ENCODE measurements around the gene NCOA6. TPM values are rescaled to one million over a fixed set of nuclear protein-coding genes. Genes with fewer than 3 reads are reported as not detected.

The NCOA6 gene
- total RNA-seq, 1 donor, result 11.3 TPM

DNA sequence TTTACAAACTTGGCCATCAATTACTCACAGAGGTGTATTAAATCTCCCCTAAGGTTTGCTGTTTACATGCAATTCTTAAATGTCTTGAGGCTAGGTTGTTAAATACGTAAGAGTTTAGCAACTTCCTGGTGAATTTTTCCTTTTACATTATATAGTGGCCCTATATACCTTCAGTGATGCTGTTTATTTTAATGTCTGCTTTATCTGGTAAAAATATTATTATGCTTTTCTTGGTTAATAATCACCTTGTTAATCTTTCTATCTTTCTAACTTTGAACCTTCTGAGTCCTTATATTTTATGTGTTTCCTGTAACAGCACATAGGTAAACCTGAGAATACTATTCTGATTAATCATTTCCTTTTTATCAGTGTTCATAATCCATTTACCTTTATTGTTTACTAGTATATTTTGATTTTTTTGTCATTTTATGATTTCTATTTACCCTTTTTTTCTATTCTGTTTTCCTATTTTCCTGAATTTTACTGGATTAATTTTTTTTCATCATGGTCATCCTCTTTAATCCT lies 63.4 kb downstream of the NCOA6 start:
- H3K4me3 ChIP-seq (ENCODE audit: low read depth, low read length), result no peak overlapping the region
- TF ChIP-seq, protein P1, sequence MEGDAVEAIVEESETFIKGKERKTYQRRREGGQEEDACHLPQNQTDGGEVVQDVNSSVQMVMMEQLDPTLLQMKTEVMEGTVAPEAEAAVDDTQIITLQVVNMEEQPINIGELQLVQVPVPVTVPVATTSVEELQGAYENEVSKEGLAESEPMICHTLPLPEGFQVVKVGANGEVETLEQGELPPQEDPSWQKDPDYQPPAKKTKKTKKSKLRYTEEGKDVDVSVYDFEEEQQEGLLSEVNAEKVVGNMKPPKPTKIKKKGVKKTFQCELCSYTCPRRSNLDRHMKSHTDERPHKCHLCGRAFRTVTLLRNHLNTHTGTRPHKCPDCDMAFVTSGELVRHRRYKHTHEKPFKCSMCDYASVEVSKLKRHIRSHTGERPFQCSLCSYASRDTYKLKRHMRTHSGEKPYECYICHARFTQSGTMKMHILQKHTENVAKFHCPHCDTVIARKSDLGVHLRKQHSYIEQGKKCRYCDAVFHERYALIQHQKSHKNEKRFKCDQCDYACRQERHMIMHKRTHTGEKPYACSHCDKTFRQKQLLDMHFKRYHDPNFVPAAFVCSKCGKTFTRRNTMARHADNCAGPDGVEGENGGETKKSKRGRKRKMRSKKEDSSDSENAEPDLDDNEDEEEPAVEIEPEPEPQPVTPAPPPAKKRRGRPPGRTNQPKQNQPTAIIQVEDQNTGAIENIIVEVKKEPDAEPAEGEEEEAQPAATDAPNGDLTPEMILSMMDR (IDR thresholded peaks at IDR 0.05; ENCODE audit: insufficient read depth, low read length), result no peak
- no peak for DNase-seq (ENCODE audit: low read depth)

DNA sequence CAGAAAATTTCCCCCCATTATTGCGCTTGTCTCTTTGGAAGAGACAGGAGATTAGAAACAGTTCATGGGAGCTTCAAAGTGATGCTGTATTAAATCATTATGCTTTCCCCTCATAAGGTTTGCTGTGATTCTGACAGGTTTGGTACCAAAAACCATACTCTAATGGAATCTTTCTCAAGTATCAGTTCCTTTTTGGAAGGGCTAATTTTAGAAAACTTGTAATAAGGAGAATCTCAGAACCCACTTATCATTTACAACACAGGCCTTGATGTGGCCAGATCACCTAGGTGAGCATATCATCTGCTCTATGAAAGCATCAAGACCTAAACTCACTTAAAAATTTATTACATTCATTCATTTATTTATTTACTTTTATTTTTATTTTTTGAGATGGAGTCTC lies 70.1 kb downstream of the NCOA6 start:
- no peak overlapping the region for H3K4me3 ChIP-seq (ENCODE audit: low read depth, low read length)
- DNase-seq (ENCODE audit: low read depth), result no peak
- TF ChIP-seq, protein P1 (IDR thresholded peaks at IDR 0.05; ENCODE audit: insufficient read depth, low read length), result no peak

DNA sequence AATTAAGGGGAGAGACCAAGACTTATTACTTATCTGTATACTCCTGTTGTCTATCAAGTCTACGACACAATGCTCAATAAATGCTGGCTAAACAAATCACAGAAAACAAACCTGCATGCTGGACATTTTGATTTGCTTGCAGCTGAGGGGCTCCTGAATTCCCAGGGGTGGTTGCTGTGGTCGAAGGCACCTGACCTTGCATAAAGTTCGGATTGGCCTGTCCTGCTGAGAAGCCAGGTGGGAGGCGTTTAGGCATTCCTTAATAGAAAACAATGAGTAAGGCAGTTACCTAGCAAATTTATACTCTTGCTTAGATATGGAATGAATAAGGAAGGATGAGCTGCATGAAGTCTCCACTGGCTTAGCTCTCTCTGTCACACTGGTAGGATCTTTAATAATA lies 70.8 kb downstream of the NCOA6 start:
- DNase-seq (ENCODE audit: low read depth), result no peak
- H3K4me3 ChIP-seq (ENCODE audit: low read depth, low read length), result no peak overlapping the region
- TF ChIP-seq, protein P1 (IDR thresholded peaks at IDR 0.05; ENCODE audit: insufficient read depth, low read length), result no peak

DNA sequence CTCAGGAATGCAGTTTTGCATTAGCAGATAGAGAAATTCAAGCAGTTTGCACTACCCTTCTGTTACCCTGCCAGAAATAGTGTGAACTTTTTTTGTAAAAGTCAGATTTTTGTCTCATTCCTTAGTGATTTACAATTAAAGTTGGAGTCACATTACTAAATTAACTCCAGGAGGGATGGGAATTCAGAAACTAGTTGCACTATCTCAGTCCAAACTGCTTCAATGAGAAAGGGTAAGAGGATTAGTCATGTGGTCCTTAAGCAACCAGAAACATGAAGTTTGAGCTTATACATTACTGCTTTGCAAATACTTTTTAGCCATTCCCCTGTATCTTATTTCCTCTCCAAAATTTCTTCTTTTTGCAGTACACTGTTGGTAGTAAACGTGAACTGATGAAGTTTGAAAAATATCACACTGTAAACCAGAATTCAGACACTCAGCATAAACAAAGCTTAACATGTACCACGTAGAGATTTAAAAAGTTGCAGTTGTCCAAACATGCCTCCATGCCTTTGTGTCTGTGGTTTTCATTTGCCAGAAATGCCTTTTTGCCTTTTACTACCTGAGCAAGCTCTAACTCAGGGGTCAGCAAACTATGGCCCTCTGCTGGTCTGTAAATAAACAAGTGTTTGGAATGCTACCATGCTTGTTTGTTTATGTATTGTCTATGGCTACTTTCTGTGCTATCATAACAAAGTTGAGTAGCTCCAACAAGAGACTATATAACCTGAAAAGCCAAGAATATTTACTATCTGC lies 71.6 kb downstream of the NCOA6 start:
- DNase-seq (ENCODE audit: low read depth), result peak; percentile 4
- TF ChIP-seq, protein P1 (IDR thresholded peaks at IDR 0.05; ENCODE audit: insufficient read depth, low read length), result no peak
- no peak overlapping the region for H3K4me3 ChIP-seq (ENCODE audit: low read depth, low read length)

DNA sequence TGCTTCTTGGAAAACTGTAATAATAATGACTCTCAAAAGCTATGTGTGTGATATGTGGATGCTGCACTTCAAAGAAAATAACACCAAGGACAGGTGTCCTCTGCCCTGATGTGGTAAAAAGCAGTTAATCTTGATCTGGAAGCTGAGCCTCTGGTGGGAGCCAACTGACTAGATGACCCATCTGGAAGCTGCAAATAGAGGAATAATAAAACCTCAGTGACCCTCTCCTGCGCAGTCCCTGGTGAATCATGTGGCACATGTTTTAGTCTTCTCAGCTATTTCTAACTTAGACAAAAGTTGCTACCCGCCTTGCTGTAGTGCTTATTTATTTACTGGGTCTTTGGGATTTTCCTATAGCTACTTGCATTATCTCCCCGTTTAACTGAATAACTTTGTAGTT lies 74.0 kb downstream of the NCOA6 start:
- DNase-seq (ENCODE audit: low read depth), result no peak
- H3K4me3 ChIP-seq (ENCODE audit: low read depth, low read length), result no peak overlapping the region
- TF ChIP-seq, protein P1 (IDR thresholded peaks at IDR 0.05; ENCODE audit: insufficient read depth, low read length), result no peak

DNA sequence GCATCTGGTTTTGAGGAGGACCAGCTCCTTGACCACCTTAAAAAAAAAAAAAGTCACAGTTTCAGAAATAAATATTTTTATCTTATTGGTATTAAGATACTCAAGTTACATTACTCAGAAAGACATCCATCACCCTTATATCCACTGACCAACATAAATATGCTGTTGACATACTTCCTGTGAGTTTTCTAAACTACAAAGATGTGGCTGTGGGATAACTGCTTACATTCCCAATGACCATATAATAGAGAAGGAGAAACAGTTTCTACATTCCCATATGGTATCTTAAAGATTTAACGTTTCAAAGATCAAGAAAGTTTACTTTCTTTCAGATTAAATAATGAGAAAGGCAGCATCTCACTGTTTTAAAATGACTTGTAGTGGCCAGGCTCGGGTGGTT lies 75.0 kb downstream of the NCOA6 start:
- H3K4me3 ChIP-seq (ENCODE audit: low read depth, low read length), result no peak overlapping the region
- TF ChIP-seq, protein P1 (IDR thresholded peaks at IDR 0.05; ENCODE audit: insufficient read depth, low read length), result no peak
- DNase-seq (ENCODE audit: low read depth), result no peak
